IMR-90 (cell line): ENCODE data around the gene ARHGDIA. TPM values are rescaled to one million over a fixed set of nuclear protein-coding genes. Genes with fewer than 3 reads are reported as not detected.

ENCODE experiments used
- ATAC-seq: fragments of 200-7000 bp; cut with Tn5 transposase; 2 replicates; pipeline ENCODE4 v1.9.1; 2020; ENCODE audit warnings: low read depth, mild to moderate bottlenecking, moderate library complexity
- BruUV-seq: library from RNA; stranded (reverse); fragments of 400-500 nt; replicated peaks from 2 replicates; lab custom pipeline; 2021; lab: Mats Ljungman, UMichigan
- CTCF ChIA-PET: fragments of 300-600 bp; formaldehyde crosslinking; extraction: SDS; loops from one replicate; lab custom pipeline; 2021; ENCODE audit warnings: antibody characterized with exemption; lab: Yijun Ruan, JAX
- POLR2A ChIA-PET: fragments of 300-600 bp; sonication (Branson Sonifier 250); formaldehyde crosslinking; loops from one replicate; lab custom pipeline; 2022; ENCODE audit warnings: antibody characterized with exemption; ENCODE audit not compliant: unreplicated experiment; lab: Charles Lee
- DNase-seq: peaks from one replicate; pipeline ENCODE4 v3.0.0; 2013
- H2AFZ ChIP-seq: replicated peaks from 2 replicates; pipeline ENCODE3; 2013; ENCODE audit warnings: low read length, mild to moderate bottlenecking; ENCODE audit not compliant: poor library complexity
- H2AK5ac ChIP-seq: 2 replicates; pipeline ENCODE4 v1.6.1; 2013; ENCODE audit warnings: low read depth, low read length, inconsistent platforms
- H2AK9ac ChIP-seq: replicated peaks from 2 replicates; pipeline ENCODE3; 2013; ENCODE audit warnings: mild to moderate bottlenecking, low read depth, low read length, moderate library complexity; ENCODE audit not compliant: poor library complexity
- H2BK120ac ChIP-seq: 2 replicates; pipeline ENCODE4 v1.6.1; 2013; ENCODE audit warnings: low read depth, low read length, inconsistent platforms
- H2BK15ac ChIP-seq: 3 replicates; pipeline ENCODE4 v1.6.1; 2013; ENCODE audit warnings: low read depth, low read length, inconsistent platforms
- H2BK20ac ChIP-seq: 2 replicates; pipeline ENCODE4 v1.6.1; 2013; ENCODE audit warnings: low read depth, mild to moderate bottlenecking, inconsistent platforms, low read length, moderate library complexity
- H2BK5ac ChIP-seq: 2 replicates; pipeline ENCODE4 v1.6.1; 2013; ENCODE audit warnings: mild to moderate bottlenecking, low read depth, low read length, inconsistent platforms; ENCODE audit not compliant: poor library complexity, severe bottlenecking
- H3K14ac ChIP-seq: replicated peaks from 2 replicates; pipeline ENCODE4 v1.6.1; 2013; ENCODE audit warnings: low read depth, low read length, inconsistent platforms
- H3K18ac ChIP-seq: 2 replicates; pipeline ENCODE4 v1.6.1; 2013; ENCODE audit warnings: low read depth, low read length, control low read depth
- H3K23ac ChIP-seq: 2 replicates; pipeline ENCODE4 v1.6.1; 2013; ENCODE audit warnings: low read depth, low read length, inconsistent platforms
- H3K27ac ChIP-seq: 2 replicates; pipeline ENCODE4 v1.5.1; 2013; ENCODE audit warnings: mild to moderate bottlenecking, control low read depth, low read length; ENCODE audit not compliant: insufficient read depth
- H3K27me3 ChIP-seq: 2 replicates; pipeline ENCODE4 v1.6.1; 2013; ENCODE audit warnings: low read length; ENCODE audit not compliant: control insufficient read depth, insufficient read depth
- H3K36me3 ChIP-seq: 2 replicates; pipeline ENCODE4 v1.6.1; 2013; ENCODE audit warnings: low read length, mixed read lengths; ENCODE audit not compliant: control insufficient read depth, insufficient read depth
- H3K4ac ChIP-seq: 2 replicates; pipeline ENCODE4 v1.6.1; 2013; ENCODE audit warnings: low read depth, low read length, inconsistent platforms
- H3K4me1 ChIP-seq: 2 replicates; pipeline ENCODE4 v1.6.1; 2013; ENCODE audit warnings: low read length, mixed read lengths; ENCODE audit not compliant: control insufficient read depth, insufficient read depth
- H3K4me2 ChIP-seq: 2 replicates; pipeline ENCODE4 v1.6.1; 2013; ENCODE audit warnings: low read depth, mild to moderate bottlenecking, control low read depth, low read length, moderate library complexity
- H3K4me3 ChIP-seq: 2 replicates; pipeline ENCODE4 v1.5.1; 2013; ENCODE audit warnings: low read depth, mild to moderate bottlenecking, control low read depth, low read length, moderate library complexity; ENCODE audit not compliant: insufficient read depth
- H3K56ac ChIP-seq: 2 replicates; pipeline ENCODE4 v1.6.1; 2013; ENCODE audit warnings: low read length, inconsistent platforms; ENCODE audit not compliant: insufficient read depth; ENCODE audit errors: extremely low read depth
- H3K79me1 ChIP-seq, 2 experiments: 2 replicates each; pipeline ENCODE4 v1.6.1; 2013; ENCODE audit warnings: low read length in 2 of 2, inconsistent platforms in 1 of 2, low read depth in 1 of 2
- H3K9ac ChIP-seq: 2 replicates; pipeline ENCODE4 v1.6.1; 2013; ENCODE audit warnings: low read depth, low read length, control low read depth
- H3K9me1 ChIP-seq: 2 replicates; pipeline ENCODE4 v1.6.1; 2013; ENCODE audit warnings: low read length, inconsistent platforms; ENCODE audit not compliant: insufficient read depth
- H3K9me3 ChIP-seq: 2 replicates; pipeline ENCODE4 v1.6.1; 2013; ENCODE audit warnings: low read length; ENCODE audit not compliant: control insufficient read depth, insufficient read depth
- H4K20me1 ChIP-seq: 2 replicates; pipeline ENCODE4 v1.6.1; 2013; ENCODE audit warnings: low read length, inconsistent platforms; ENCODE audit not compliant: insufficient read depth
- H4K5ac ChIP-seq: 2 replicates; pipeline ENCODE4 v1.6.1; 2013; ENCODE audit warnings: mild to moderate bottlenecking, low read depth, low read length, control low read depth
- H4K8ac ChIP-seq, 2 experiments: 2 replicates each; pipeline ENCODE4 v1.6.1; 2013; ENCODE audit warnings: low read depth in 2 of 2, low read length in 2 of 2, control low read depth in 1 of 2, inconsistent platforms in 1 of 2
- H4K91ac ChIP-seq: 2 replicates; pipeline ENCODE4 v1.6.1; 2013; ENCODE audit warnings: low read depth, low read length, inconsistent platforms; ENCODE audit not compliant: insufficient read depth
- BHLHE40 ChIP-seq: fragments of 150-350 bp; IDR thresholded peaks from 2 replicates; pipeline ENCODE4 v1.6.1; 2016; ENCODE audit warnings: mild to moderate bottlenecking, low read depth, low read length
- CEBPB ChIP-seq: IDR thresholded peaks from 2 replicates; pipeline ENCODE4 v1.6.1; 2012; ENCODE audit warnings: low read depth, low read length, improper control_type of control experiment
- CHD1 ChIP-seq: IDR thresholded peaks from 2 replicates; pipeline ENCODE4 v1.6.1; 2012; ENCODE audit warnings: low read depth, low read length, improper control_type of control experiment
- FOS ChIP-seq: fragments of 150-350 bp; IDR thresholded peaks from 2 replicates; pipeline ENCODE4 v1.6.1; 2016; ENCODE audit warnings: low read depth, low read length
- MAFK ChIP-seq: IDR thresholded peaks from 2 replicates; pipeline ENCODE4 v1.6.1; 2012; ENCODE audit warnings: low read depth, low read length, improper control_type of control experiment
- MXI1 ChIP-seq: IDR thresholded peaks from 2 replicates; pipeline ENCODE4 v1.6.1; 2012; ENCODE audit warnings: low read depth, mild to moderate bottlenecking, low read length, moderate library complexity, borderline replicate concordance
- NFE2L2 ChIP-seq: fragments of 150-350 bp; IDR thresholded peaks from 2 replicates; pipeline ENCODE4 v1.6.1; 2016; ENCODE audit warnings: low read depth, mild to moderate bottlenecking, low read length
- POLR2A ChIP-seq: IDR thresholded peaks from 2 replicates; pipeline ENCODE4 v1.6.1; 2012; ENCODE audit warnings: mild to moderate bottlenecking, low read depth, low read length
- RAD21 ChIP-seq: IDR thresholded peaks from 2 replicates; pipeline ENCODE4 v1.6.1; 2012; ENCODE audit warnings: low read length, improper control_type of control experiment
- RFX5 ChIP-seq: IDR thresholded peaks from 2 replicates; pipeline ENCODE4 v1.8.0; 2012; ENCODE audit warnings: low read depth, mild to moderate bottlenecking, low read length, moderate library complexity
- SMC3 ChIP-seq: fragments of 150-350 bp; IDR thresholded peaks from 2 replicates; pipeline ENCODE4 v1.6.1; 2016; ENCODE audit warnings: low read depth, mild to moderate bottlenecking, antibody characterized with exemption, low read length, moderate library complexity
- WGBS, 2 experiments: methylation state at CpG; one replicate each; pipeline versions ENCODE4 v1.1.5 to v1.1.7; 2013; ENCODE audit warnings: missing lambda C conversion rate in 2 of 2; ENCODE audit not compliant: insufficient read length in 1 of 2; ENCODE audit errors: extremely low coverage in 2 of 2; 5-methylcytosine and 5-hydroxymethylcytosine counted together
- dilution Hi-C: fragments of 300-500 bp; cut with HindIII; formaldehyde crosslinking; loops from one replicate; pipeline ENCODE4 v1.14.3; 2018; ENCODE audit warnings: low sequenced_read_pairs; ENCODE audit not compliant: unreplicated experiment
- in situ Hi-C: fragments of 300-500 bp; cut with MboI; formaldehyde crosslinking; loops from 3 replicates; pipeline ENCODE4 v1.14.3; 2019; ENCODE audit warnings: low sequenced_read_pairs, inconsistent platforms, mixed read lengths
- intact Hi-C: fragments of 100-400 bp; cut with micrococcal nuclease; formaldehyde crosslinking; loops from 2 replicates; pipeline ENCODE4 v1.10.0; 2022
- polyA plus RNA-seq, 3 experiments: library from polyadenylated mRNA; depleted of rRNA; stranded (reverse); fragments of >200 nt; gene quantifications; 2 replicates each; pipeline ENCODE4 v1.2.3, GENCODE V29; 2012; ENCODE audit warnings: low replicate concordance in 1 of 3
- total RNA-seq: library from RNA; depleted of rRNA; stranded (reverse); fragments of >200 nt; gene quantifications from 2 replicates; pipeline ENCODE4 v1.2.3, GENCODE V29; 2012
- TF ChIP-seq, protein P1 (sequence below): fragments of 150-350 bp; IDR thresholded peaks from 2 replicates; pipeline ENCODE4 v1.6.1; 2017; ENCODE audit warnings: mild to moderate bottlenecking, antibody characterized with exemption, low read length, low read depth
- TF ChIP-seq, protein P2 (sequence below): fragments of 150-350 bp; IDR thresholded peaks from 2 replicates; pipeline ENCODE4 v1.6.1; 2016; ENCODE audit warnings: low read depth, mild to moderate bottlenecking, low read length, moderate library complexity, borderline replicate concordance
- TF ChIP-seq, protein P3 (sequence below): conservative IDR thresholded peaks from 2 replicates; pipeline ENCODE4 v1.5.1; 2012; ENCODE audit warnings: mild to moderate bottlenecking, low read depth, low read length, improper control_type of control experiment

Gene ARHGDIA
- total and polyA plus RNA-seq, 2 of the 4 experiments (the other 2 are of a cell fraction), result 62.7 to 362 TPM

DNA sequence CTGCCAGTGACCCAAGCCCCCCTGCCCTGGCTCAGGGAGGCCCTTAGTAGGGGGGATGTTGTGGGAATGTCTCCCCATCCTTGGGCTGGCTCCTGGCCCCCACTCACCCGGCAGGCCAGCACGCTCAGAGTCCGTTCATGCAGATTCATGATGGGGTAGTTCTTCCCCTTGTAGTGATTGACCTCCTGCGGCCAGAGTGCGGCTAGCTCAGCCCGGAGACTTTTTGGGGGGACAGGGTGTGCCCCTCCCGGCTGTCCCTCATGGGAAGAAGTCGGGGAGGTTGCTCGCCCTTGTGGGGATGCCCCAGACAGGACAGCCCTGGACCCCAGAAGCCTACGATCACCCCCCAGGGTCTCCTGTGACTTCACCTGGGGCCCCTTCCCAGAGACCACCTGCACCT is 34.9 kb upstream of the ARHGDIA start:
- Histone ChIP-seq H3K56ac (no peak overlapping the region), H2BK120ac (no peak overlapping the region), H3K4me2 (no peak overlapping the region), H3K79me1 (peaks cover 0 to 19% of the 10 kb centered on the region in 2 experiments; a peak in 2 of 4 replicates), H3K4ac (no peak overlapping the region), H3K14ac (no peak overlapping the region), H4K5ac (no peak overlapping the region), H3K9me3 (no peaks in the 10 kb centered on the region), H2AK9ac (no peak overlapping the region), H2AK5ac (no peak overlapping the region), H3K4me1 (peaks cover 6% of the 10 kb centered on the region), H4K91ac (no peak overlapping the region), H4K20me1 (peaks cover 11% of the 10 kb centered on the region), H2AFZ (peak overlapping the region; percentile 40), H3K27ac (no peak overlapping the region), H3K27me3 (no peaks in the 10 kb centered on the region), H2BK20ac (no peak overlapping the region), H2BK5ac (no peak overlapping the region), H3K4me3 (no peak overlapping the region), H3K9ac (no peak overlapping the region), H3K36me3 (peaks cover 14% of the 10 kb centered on the region; the same call in 1 of the 2 replicates), H3K23ac (no peak overlapping the region), H3K18ac (no peak overlapping the region), H2BK15ac (no peak overlapping the region), H4K8ac (no peak overlapping the region), H3K9me1 (0 out of 2 replicates have a peak, but pooled peaks cover 7% of the 10 kb centered on the region)
- ChIA-PET POLR2A (no interaction called here), CTCF (no interaction called here)
- dilution Hi-C loops (no loop called here), in situ Hi-C loops (no loop called here), intact Hi-C loops (no loop called here)
- no peak for DNase-seq
- no TSS peak for BruUV-seq
- 98% methylated on average over 5 of the region's 10 CpGs; no CpG with 5 or more reads in 1 of the 2 experiments for WGBS, 2 experiments
- no peak for TF ChIP-seq SMC3
- no peak for TF ChIP-seq CEBPB
- no peak for TF ChIP-seq MAFK
- no peak for TF ChIP-seq RAD21
- TF ChIP-seq, protein P1, sequence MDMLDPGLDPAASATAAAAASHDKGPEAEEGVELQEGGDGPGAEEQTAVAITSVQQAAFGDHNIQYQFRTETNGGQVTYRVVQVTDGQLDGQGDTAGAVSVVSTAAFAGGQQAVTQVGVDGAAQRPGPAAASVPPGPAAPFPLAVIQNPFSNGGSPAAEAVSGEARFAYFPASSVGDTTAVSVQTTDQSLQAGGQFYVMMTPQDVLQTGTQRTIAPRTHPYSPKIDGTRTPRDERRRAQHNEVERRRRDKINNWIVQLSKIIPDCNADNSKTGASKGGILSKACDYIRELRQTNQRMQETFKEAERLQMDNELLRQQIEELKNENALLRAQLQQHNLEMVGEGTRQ, result no peak
- TF ChIP-seq FOS, result no peak
- TF ChIP-seq, protein P2, sequence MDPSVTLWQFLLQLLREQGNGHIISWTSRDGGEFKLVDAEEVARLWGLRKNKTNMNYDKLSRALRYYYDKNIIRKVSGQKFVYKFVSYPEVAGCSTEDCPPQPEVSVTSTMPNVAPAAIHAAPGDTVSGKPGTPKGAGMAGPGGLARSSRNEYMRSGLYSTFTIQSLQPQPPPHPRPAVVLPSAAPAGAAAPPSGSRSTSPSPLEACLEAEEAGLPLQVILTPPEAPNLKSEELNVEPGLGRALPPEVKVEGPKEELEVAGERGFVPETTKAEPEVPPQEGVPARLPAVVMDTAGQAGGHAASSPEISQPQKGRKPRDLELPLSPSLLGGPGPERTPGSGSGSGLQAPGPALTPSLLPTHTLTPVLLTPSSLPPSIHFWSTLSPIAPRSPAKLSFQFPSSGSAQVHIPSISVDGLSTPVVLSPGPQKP, result no peak
- no peak for TF ChIP-seq NFE2L2
- TF ChIP-seq POLR2A, result no peak
- no peak for TF ChIP-seq BHLHE40
- TF ChIP-seq, protein P3, sequence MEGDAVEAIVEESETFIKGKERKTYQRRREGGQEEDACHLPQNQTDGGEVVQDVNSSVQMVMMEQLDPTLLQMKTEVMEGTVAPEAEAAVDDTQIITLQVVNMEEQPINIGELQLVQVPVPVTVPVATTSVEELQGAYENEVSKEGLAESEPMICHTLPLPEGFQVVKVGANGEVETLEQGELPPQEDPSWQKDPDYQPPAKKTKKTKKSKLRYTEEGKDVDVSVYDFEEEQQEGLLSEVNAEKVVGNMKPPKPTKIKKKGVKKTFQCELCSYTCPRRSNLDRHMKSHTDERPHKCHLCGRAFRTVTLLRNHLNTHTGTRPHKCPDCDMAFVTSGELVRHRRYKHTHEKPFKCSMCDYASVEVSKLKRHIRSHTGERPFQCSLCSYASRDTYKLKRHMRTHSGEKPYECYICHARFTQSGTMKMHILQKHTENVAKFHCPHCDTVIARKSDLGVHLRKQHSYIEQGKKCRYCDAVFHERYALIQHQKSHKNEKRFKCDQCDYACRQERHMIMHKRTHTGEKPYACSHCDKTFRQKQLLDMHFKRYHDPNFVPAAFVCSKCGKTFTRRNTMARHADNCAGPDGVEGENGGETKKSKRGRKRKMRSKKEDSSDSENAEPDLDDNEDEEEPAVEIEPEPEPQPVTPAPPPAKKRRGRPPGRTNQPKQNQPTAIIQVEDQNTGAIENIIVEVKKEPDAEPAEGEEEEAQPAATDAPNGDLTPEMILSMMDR, result no peak
- TF ChIP-seq MXI1, result no peak
- TF ChIP-seq CHD1, result no peak
- TF ChIP-seq RFX5, result no peak
- ATAC-seq, result no peak
